B cell (primary cell): ENCODE results near the gene PRSS56. TPM values are rescaled to one million over a fixed set of nuclear protein-coding genes. Genes with fewer than 3 reads are reported as not detected.

ENCODE experiments used
- ATAC-seq: fragments of 200-7000 bp; cut with Tn5 transposase; one replicate; pipeline ENCODE4 v1.10.0; 2021; ENCODE audit warnings: low read depth, mild to moderate bottlenecking, moderate number of reproducible peaks, moderate library complexity
- CTCF ChIA-PET: fragments of 350-600 bp; sonication (Branson Sonifier 250); formaldehyde crosslinking; loops from one replicate; lab custom pipeline; 2021; ENCODE audit warnings: antibody characterized with exemption, inconsistent platforms; lab: Charles Lee
- POLR2A ChIA-PET: fragments of 350-600 bp; sonication (Branson Sonifier 250); formaldehyde crosslinking; loops from one replicate; lab custom pipeline; 2021; ENCODE audit warnings: antibody characterized with exemption; lab: Charles Lee
- DNase-seq: peaks from one replicate; pipeline ENCODE4 v3.0.0; 2013
- H2AFZ ChIP-seq: 2 replicates; pipeline ENCODE4 v1.6.1; 2012; ENCODE audit warnings: mild to moderate bottlenecking, low read depth, low read length; ENCODE audit not compliant: insufficient read depth, poor library complexity, severe bottlenecking
- H3K27ac ChIP-seq, 2 donors: 1 replicate in 1 of 2; 2 replicates in 1 of 2; pipeline ENCODE4 v1.5.1; 2012 to 2013; ENCODE audit warnings: low read length in 2 of 2, mild to moderate bottlenecking in 2 of 2, moderate library complexity in 1 of 2
- H3K27me3 ChIP-seq, 4 experiments: fragments of 200-600 bp in 1 of 4; sonication (generic) in 1 of 4; replicated peaks in 1 of 4; 1 replicate in 2 of 4; 2 replicates in 2 of 4; pipeline versions ENCODE4 v1.6.1 to v1.7.0; 2013 to 2016; ENCODE audit warnings: low read length in 3 of 4, mild to moderate bottlenecking in 2 of 4, mixed read lengths in 1 of 4, moderate library complexity in 1 of 4; ENCODE audit not compliant: insufficient read depth in 4 of 4, control insufficient read depth in 3 of 4; ENCODE audit errors: control extremely low read depth in 1 of 4
- H3K36me3 ChIP-seq, 2 experiments: replicated peaks in 1 of 2; 1 replicate in 1 of 2; 2 replicates in 1 of 2; pipeline versions ENCODE4 v1.6.1 to v1.7.1; 2013; ENCODE audit warnings: low read length in 1 of 2; ENCODE audit not compliant: insufficient read depth in 2 of 2, control insufficient read depth in 1 of 2; ENCODE audit errors: control extremely low read depth in 1 of 2, extremely low read depth in 1 of 2
- H3K4me1 ChIP-seq, 2 donors: fragments of 200-600 bp in 1 of 2; sonication (generic) in 1 of 2; 1 replicate in 1 of 2; 2 replicates in 1 of 2; pipeline versions ENCODE4 v1.5.1 to v1.6.1; 2013 to 2017; ENCODE audit warnings: low read length in 2 of 2; ENCODE audit not compliant: control insufficient read depth in 2 of 2, insufficient read depth in 2 of 2
- H3K4me2 ChIP-seq: replicated peaks from 2 replicates; pipeline ENCODE3; 2012; ENCODE audit warnings: mild to moderate bottlenecking, low read depth, low read length; ENCODE audit not compliant: poor library complexity, severe bottlenecking
- H3K4me3 ChIP-seq, 5 experiments: fragments of 200-600 bp in 1 of 5; sonication (generic) in 1 of 5; 1 replicate in 3 of 5; 2 replicates in 2 of 5; pipeline versions ENCODE4 v1.5.1 to v1.7.0; 2011 to 2016; ENCODE audit warnings: low read length in 4 of 5, mild to moderate bottlenecking in 4 of 5, low read depth in 2 of 5, control low read depth in 1 of 5, moderate library complexity in 1 of 5; ENCODE audit not compliant: insufficient read depth in 1 of 5; ENCODE audit errors: control extremely low read depth in 1 of 5, extremely low read depth in 1 of 5
- H3K79me2 ChIP-seq: fragments of 200-600 bp; sonication (generic); one replicate; pipeline ENCODE4 v1.6.0; 2016; ENCODE audit warnings: low read length; ENCODE audit not compliant: control insufficient read depth, insufficient read depth
- H3K9ac ChIP-seq: fragments of 200-600 bp; sonication (generic); 2 replicates; pipeline ENCODE4 v1.6.1; 2017; ENCODE audit warnings: mild to moderate bottlenecking, low read length, moderate library complexity
- H3K9me3 ChIP-seq, 3 donors: one replicate each; pipeline versions ENCODE4 v1.6.1 to v1.7.1; 2013; ENCODE audit warnings: low read length in 2 of 3; ENCODE audit not compliant: control insufficient read depth in 2 of 3, insufficient read depth in 1 of 3; ENCODE audit errors: control extremely low read depth in 1 of 3
- H4K20me1 ChIP-seq: 2 replicates; pipeline ENCODE4 v1.6.0; 2012; ENCODE audit warnings: mild to moderate bottlenecking, low read length; ENCODE audit not compliant: insufficient read depth, control insufficient read depth, poor library complexity, severe bottlenecking
- H3K27ac Mint-ChIP-seq: one replicate; pipeline ENCODE4 v1.8.0; 2021; ENCODE audit warnings: mixed read lengths
- H3K27me3 Mint-ChIP-seq: one replicate; pipeline ENCODE4 v1.8.0; 2021; ENCODE audit warnings: mixed read lengths
- H3K4me1 Mint-ChIP-seq: one replicate; pipeline ENCODE4 v1.8.0; 2021; ENCODE audit warnings: mixed read lengths
- H3K4me3 Mint-ChIP-seq: one replicate; pipeline ENCODE4 v1.8.0; 2021; ENCODE audit warnings: mixed read lengths
- H3K9me3 Mint-ChIP-seq: one replicate; pipeline ENCODE4 v1.8.0; 2022; ENCODE audit warnings: mixed read lengths; ENCODE audit not compliant: insufficient read depth
- EZH2 ChIP-seq: IDR thresholded peaks from 2 replicates; pipeline ENCODE4 v1.6.1; 2012; ENCODE audit warnings: borderline replicate concordance, low read depth, mild to moderate bottlenecking, moderate library complexity, low read length; ENCODE audit not compliant: insufficient read depth, poor library complexity, severe bottlenecking
- WGBS: methylation state at CpG from one replicate; pipeline ENCODE4 v1.1.5; 2013; ENCODE audit warnings: missing lambda C conversion rate; ENCODE audit not compliant: insufficient coverage; 5-methylcytosine and 5-hydroxymethylcytosine counted together
- intact Hi-C: fragments of 100-400 bp; cut with micrococcal nuclease; formaldehyde crosslinking; loops from one replicate; pipeline ENCODE4 v1.10.0; 2022
- polyA plus RNA-seq: library from polyadenylated mRNA; depleted of rRNA; stranded (reverse); fragments of >200 nt; gene quantifications from 2 replicates; pipeline ENCODE4 v1.2.3, GENCODE V29; 2012
- total RNA-seq, 2 donors: library from RNA; stranded (reverse); fragments of 120-200 nt in 1 of 2; gene quantifications; 1 replicate in 1 of 2; 2 replicates in 1 of 2; pipeline versions ENCODE4 v1.2.3 to v1.2.4, GENCODE V29; 2013 to 2022
- TF ChIP-seq, protein P1 (sequence below): fragments of 200-600 bp; IDR thresholded peaks from one replicate; pipeline ENCODE4 v1.8.0; 2022; ENCODE audit warnings: antibody characterized with exemption, mild to moderate bottlenecking

Gene PRSS56
- total and polyA plus RNA-seq, 2 donors (not counting 1 experiment from before 2014, with no cell fraction given): not detected

DNA sequence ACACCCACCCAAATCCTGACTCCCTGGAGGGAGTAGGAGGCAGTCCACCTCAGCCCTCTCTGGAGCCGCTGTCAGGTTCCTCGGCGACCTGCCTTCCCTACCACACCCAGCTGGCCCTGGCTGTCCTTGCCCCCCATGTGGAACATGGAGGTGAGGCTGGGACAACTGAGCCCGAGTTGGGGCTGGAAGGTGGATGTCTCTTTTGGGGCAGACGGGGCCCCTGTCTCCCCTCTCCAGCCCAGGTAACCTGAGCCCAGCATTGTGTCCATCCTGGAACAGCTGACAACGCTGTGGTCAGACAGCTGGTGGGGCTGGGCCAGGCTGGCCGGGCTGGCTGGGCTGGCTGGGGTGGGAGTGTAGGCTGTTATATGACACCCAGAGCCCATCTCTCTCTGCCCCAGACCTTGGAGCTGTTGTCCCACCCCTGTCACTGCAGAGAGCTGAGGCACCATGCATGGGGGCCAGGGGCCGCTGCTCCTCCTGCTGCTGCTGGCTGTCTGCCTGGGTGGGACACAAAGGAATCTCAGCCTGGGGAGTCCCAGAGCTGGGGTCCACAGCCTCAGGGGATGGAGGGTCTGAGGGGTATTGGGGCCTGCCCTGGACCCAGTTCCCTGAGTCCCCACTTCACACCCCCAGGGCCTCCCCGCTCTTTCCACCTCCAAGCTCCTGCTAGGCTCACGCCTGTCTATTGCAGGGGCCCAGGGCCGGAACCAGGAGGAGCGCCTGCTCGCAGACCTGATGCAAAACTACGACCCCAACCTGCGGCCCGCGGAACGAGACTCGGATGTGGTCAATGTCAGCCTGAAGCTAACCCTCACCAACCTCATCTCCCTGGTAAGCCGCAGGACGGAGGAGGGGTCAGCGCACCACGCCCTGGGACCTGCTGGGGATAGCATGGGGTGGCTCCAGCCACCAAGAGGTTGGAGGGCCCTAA lies 19.4 kb downstream of the PRSS56 start, which contains the start of gene CHRNG:
CHRNG (plus strand) TSS at position 395 of the 934 bp plus-strand sequence; CDS start at position 451, 56 bp downstream.
- Histone ChIP-seq H3K27ac (no peak within 1 kb of the TSS), H3K36me3 (peaks cover 0 to 3% of the 10 kb centered on the region in 2 experiments), H3K9ac (no peak within 1 kb of the TSS), H3K4me3 (no peak within 1 kb of the TSS), H3K79me2 (peaks cover 3% of the 10 kb centered on the region), H4K20me1 (no peaks in the 10 kb centered on the region), H3K4me2 (no peak within 1 kb of the TSS), H2AFZ (no peak within 1 kb of the TSS), H3K4me1 (peaks cover 0 to 9% of the 10 kb centered on the region in 2 donors), H3K27me3 (peaks cover 0 to 22% (median 7%) of the 10 kb centered on the region in 4 experiments), H3K9me3 (peaks cover 0 to 25% (median 7%) of the 10 kb centered on the region in 3 donors)
- intact Hi-C loops: no loop called here
- no peak within 1 kb of the TSS for H3K4me3 Mint-ChIP-seq
- DNase-seq (no peak), ATAC-seq (no peak)
- peaks cover 13% of the 10 kb centered on the region for H3K4me1 Mint-ChIP-seq
- WGBS: 55% methylated on average over 16 of the region's 23 CpGs
- H3K27me3 Mint-ChIP-seq: peaks cover 20% of the 10 kb centered on the region
- no peak for TF ChIP-seq EZH2
- TF ChIP-seq, protein P1, sequence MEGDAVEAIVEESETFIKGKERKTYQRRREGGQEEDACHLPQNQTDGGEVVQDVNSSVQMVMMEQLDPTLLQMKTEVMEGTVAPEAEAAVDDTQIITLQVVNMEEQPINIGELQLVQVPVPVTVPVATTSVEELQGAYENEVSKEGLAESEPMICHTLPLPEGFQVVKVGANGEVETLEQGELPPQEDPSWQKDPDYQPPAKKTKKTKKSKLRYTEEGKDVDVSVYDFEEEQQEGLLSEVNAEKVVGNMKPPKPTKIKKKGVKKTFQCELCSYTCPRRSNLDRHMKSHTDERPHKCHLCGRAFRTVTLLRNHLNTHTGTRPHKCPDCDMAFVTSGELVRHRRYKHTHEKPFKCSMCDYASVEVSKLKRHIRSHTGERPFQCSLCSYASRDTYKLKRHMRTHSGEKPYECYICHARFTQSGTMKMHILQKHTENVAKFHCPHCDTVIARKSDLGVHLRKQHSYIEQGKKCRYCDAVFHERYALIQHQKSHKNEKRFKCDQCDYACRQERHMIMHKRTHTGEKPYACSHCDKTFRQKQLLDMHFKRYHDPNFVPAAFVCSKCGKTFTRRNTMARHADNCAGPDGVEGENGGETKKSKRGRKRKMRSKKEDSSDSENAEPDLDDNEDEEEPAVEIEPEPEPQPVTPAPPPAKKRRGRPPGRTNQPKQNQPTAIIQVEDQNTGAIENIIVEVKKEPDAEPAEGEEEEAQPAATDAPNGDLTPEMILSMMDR: no peak
- CTCF ChIA-PET: interaction anchor here (0.9 kb wide), 1 partner anchor 17 kb away, joined by 3 read pairs; no protein-coding TSS in a partner anchor
- peaks cover 5% of the 10 kb centered on the region for H3K9me3 Mint-ChIP-seq
- H3K27ac Mint-ChIP-seq: no peak within 1 kb of the TSS
- POLR2A ChIA-PET: no interaction called here
